Measurements from ENCODE around the gene DNAJC5G.

- TF ChIP-seq POLR2A (IDR thresholded peaks at IDR 0.05) = peak in 1 of 2 donors; percentile 11
- TF ChIP-seq CTCF (IDR thresholded peaks at IDR 0.05) = peak; percentile 85 to 98 (median 92)
These were observed 28.1 kb downstream of the DNAJC5G start for GRCh38 chr2:27303093-27304025.
